SH-SY5Y (cell line): ENCODE results near the gene NOTCH3.

Experiments used
- GATA2 ChIP-seq: IDR thresholded peaks from 2 replicates; pipeline ENCODE4 v1.6.1; 2011; ENCODE audit warnings: mild to moderate bottlenecking, low read depth, low read length
- GATA3 ChIP-seq: IDR thresholded peaks from 2 replicates; pipeline ENCODE4 v1.6.1; 2011; ENCODE audit warnings: low read depth, mild to moderate bottlenecking, low read length, moderate library complexity

The NOTCH3 gene

GRCh38 chr19:15175609-15176008 is 25.2 kb downstream of the NOTCH3 start:
- TF ChIP-seq GATA2: no peak
- no peak for TF ChIP-seq GATA3

- TF ChIP-seq GATA2: no peak
- TF ChIP-seq GATA3: no peak
These were observed 26.9 kb downstream of the NOTCH3 start for GRCh38 chr19:15173746-15174404.

GRCh38 chr19:15170345-15170744 is 30.4 kb downstream of the NOTCH3 start:
- no peak for TF ChIP-seq GATA3
- no peak for TF ChIP-seq GATA2

- TF ChIP-seq GATA3 (no peak), GATA2 (no peak)
These were observed 31.1 kb downstream of the NOTCH3 start for GRCh38 chr19:15169541-15170285.

GRCh38 chr19:15166700-15167099 is 34.1 kb downstream of the NOTCH3 start:
- TF ChIP-seq GATA3: no peak
- no peak for TF ChIP-seq GATA2

- no peak for TF ChIP-seq GATA3
- TF ChIP-seq GATA2: no peak
These were observed 39.5 kb downstream of the NOTCH3 start for GRCh38 chr19:15161028-15161984.

- TF ChIP-seq GATA2 (no peak), GATA3 (no peak)
These were observed 41.5 kb downstream of the NOTCH3 start for GRCh38 chr19:15159251-15159650.

GRCh38 chr19:15156391-15156790 is 44.4 kb downstream of the NOTCH3 start:
- TF ChIP-seq GATA2 (no peak), GATA3 (no peak)

GRCh38 chr19:15155296-15155695 is 45.5 kb downstream of the NOTCH3 start:
- no peak for TF ChIP-seq GATA3
- no peak for TF ChIP-seq GATA2

- TF ChIP-seq GATA2 (no peak), GATA3 (no peak)
These were observed 46.7 kb downstream of the NOTCH3 start for GRCh38 chr19:15154002-15154612.

GRCh38 chr19:15149737-15150136 is 51.1 kb downstream of the NOTCH3 start:
- TF ChIP-seq GATA2 (no peak), GATA3 (no peak)

- TF ChIP-seq GATA3 (no peak), GATA2 (no peak)
These were observed 53.7 kb downstream of the NOTCH3 start for GRCh38 chr19:15147090-15147489.

- TF ChIP-seq GATA2: no peak
- no peak for TF ChIP-seq GATA3
These were observed 56.6 kb downstream of the NOTCH3 start for GRCh38 chr19:15144046-15144646.
